GM12875 (cell line): ENCODE results near the gene UGT1A1.

Experiments
- H3K4me3 ChIP-seq: one replicate; pipeline ENCODE4 v1.5.1; 2011; ENCODE audit warnings: low read depth, low read length, control low read depth
- TF ChIP-seq, protein P1 (sequence below): IDR thresholded peaks from 2 replicates; pipeline ENCODE4 v1.5.1; 2011; ENCODE audit warnings: low read depth, mild to moderate bottlenecking, control low read depth, inconsistent platforms, low read length, moderate library complexity, borderline replicate concordance; ENCODE audit not compliant: insufficient read depth

The UGT1A1 gene

DNA sequence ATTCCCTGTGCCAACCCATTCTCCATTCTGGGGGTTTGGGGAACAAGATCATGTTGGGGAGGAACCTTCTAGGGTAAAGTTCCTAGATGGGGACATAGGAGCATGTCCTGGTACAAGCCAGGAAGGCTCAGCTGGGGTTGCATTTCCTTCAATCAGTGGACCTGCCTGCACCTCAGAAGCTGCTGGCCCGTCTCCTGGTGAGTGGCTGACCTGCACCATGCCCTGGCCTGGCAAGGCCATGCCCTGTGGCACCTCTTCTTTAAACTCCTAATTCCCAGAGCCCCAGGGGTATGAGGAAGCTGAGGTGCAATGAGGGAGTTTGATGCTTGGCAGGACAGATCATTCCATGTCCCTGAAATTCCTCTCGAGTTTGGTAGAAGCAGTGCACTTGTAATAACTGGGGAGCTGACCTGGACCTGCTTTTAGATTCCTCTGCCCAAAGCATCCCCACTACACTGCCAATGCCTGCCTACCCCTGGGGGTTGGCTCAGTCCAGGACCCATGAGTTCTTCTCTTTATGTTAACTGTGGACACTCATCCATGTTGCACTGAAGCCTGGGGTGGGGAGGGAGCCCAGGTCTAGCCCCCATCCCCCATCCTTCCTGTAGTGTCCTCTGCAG is 43.3 kb downstream of the UGT1A1 start:
- TF ChIP-seq, protein P1, sequence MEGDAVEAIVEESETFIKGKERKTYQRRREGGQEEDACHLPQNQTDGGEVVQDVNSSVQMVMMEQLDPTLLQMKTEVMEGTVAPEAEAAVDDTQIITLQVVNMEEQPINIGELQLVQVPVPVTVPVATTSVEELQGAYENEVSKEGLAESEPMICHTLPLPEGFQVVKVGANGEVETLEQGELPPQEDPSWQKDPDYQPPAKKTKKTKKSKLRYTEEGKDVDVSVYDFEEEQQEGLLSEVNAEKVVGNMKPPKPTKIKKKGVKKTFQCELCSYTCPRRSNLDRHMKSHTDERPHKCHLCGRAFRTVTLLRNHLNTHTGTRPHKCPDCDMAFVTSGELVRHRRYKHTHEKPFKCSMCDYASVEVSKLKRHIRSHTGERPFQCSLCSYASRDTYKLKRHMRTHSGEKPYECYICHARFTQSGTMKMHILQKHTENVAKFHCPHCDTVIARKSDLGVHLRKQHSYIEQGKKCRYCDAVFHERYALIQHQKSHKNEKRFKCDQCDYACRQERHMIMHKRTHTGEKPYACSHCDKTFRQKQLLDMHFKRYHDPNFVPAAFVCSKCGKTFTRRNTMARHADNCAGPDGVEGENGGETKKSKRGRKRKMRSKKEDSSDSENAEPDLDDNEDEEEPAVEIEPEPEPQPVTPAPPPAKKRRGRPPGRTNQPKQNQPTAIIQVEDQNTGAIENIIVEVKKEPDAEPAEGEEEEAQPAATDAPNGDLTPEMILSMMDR: no peak
- H3K4me3 ChIP-seq: no peak overlapping the region

DNA sequence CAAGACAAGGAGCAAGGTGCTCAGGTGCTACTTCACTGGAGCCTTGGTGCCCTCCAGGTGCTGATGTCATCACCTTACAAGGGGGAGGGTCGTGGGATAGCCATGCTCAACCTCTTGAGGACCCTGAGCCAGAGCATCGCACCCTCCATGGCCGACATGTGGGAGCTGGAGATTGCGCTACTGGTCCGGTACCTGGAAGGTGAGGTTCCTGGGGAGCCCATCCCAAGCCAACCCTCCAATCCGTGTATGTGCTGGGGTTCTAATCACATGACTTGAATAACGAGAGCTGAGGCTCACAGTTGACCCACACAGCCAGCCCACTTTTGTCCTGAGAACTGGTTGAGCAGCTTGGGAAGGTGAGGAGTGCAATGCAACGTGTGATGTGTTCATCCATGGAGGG is 43.9 kb downstream of the UGT1A1 start:
- TF ChIP-seq, protein P1: no peak
- no peak overlapping the region for H3K4me3 ChIP-seq

DNA sequence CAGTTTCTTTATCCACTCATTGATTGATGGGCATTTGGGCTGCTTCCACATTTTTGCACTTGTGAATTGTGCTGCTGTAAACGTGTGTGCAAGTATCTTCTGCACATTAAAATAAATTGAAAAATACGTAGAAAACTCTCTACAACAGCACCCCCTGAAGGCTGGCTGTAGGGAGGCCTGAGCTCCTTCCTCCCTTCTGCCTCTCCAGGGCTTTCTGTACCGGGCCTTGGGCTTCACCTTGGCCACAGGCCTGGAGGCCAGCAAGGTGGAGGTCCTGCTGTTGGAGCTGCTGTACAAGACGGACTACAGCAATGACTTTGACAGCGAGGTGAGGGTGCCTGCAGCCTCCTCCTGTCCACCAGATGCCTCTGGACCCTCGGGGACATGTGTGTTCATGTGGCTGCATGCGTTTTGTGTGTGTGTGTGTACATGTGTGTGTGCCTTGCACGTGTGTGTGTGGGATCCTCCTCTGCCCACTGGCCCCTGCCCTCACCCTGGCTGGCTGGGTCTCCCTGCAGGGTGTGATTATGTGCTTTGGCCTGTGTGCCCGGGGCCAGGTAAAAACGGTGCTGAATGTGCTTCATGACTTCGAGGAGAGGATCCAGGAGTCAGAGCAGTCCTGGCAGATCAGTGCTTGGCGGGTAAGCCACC is 47.3 kb downstream of the UGT1A1 start:
- H3K4me3 ChIP-seq: no peak overlapping the region
- TF ChIP-seq, protein P1: no peak

DNA sequence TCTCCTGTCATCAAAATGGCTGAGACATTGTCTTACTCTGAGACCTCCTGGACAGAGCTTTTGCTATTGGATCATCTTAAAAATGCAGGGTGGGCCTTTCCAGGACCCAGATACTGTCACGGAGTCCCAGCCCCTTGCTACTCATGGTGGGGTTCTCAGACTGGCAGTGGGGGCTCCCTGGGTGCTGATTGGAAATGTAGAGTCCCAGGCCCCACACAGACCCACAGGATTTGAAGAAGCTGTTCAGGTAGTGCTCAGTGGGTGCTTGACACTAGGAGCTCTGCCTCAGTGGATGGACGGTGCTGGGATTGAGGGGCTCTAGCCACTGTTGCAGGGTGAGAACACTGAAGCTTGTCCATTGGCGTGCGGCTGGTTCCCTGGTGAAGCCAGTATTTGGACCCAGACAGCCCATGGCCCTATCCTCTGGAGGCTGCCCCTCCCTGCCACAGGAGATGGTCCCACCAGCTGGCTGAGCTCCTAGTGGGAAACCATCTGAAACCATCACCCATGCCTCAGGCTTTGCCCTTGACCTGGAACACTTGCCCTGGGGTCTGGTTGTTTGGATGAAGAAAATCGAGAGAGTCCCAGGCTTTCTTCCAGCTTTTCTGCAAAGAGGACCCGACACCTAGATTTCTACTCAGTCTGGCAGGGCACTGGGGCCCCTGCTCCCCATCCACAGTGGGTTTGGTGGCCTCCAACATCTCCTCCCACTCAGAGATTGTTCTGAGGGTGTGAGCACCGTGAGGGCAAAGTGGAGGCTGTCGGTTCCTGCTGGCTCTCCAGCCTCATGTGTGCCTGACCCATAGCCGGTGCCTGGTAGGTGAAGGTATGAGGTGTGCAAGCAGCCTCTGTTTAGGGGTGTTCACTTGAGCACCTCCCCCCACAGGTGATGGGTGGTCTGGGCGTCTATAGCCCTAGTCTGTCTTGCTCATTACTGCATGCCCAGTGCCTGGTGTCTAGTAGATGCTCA is 48.2 kb downstream of the UGT1A1 start:
- TF ChIP-seq, protein P1: no peak
- H3K4me3 ChIP-seq: no peak overlapping the region

- no peak overlapping the region for H3K4me3 ChIP-seq
- TF ChIP-seq, protein P1: no peak
These were observed 50.3 kb downstream of the UGT1A1 start for GRCh38 chr2:233810385-233810784.

DNA sequence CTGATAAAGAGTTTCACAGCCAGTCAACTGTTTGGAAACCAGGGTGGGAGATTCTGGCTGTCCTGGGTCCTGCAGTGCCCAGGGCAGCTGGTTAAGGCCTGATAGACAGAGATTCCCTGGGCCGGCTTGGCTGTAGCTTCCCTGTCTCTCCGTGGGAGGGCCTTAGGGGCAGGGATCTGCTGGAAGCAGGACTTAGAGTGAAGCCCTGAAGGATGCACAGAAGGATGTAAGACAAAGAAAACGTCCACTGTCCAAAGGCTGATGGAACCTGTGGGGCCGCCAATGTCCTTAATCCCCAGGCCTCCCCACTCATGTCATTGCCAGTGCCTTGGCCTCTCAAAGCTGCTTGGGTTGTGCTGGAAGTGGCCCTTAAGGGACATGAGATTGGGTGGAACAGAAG is 51.0 kb downstream of the UGT1A1 start:
- no peak overlapping the region for H3K4me3 ChIP-seq
- TF ChIP-seq, protein P1: no peak

- no peak overlapping the region for H3K4me3 ChIP-seq
- TF ChIP-seq, protein P1: no peak
These were observed 51.7 kb downstream of the UGT1A1 start for GRCh38 chr2:233811732-233812131.
